Activated T-cell treated with anti-CD3 and anti-CD28 coated beads for 4 hours (primary cell): ENCODE results near the gene PCBP3.
"Not testable (repeated sequence)": the region's sequence is repeated elsewhere in the genome, so short reads cannot be mapped to it uniquely, and the experiment has no call there.

Experiments used
- DNase-seq: peaks from one replicate; pipeline ENCODE4 v3.0.0-alpha.2; 2020

Gene PCBP3

GRCh38 chr21:45613881-45614280 is 29.6 kb upstream of the PCBP3 start:
- no peak for DNase-seq

DNA sequence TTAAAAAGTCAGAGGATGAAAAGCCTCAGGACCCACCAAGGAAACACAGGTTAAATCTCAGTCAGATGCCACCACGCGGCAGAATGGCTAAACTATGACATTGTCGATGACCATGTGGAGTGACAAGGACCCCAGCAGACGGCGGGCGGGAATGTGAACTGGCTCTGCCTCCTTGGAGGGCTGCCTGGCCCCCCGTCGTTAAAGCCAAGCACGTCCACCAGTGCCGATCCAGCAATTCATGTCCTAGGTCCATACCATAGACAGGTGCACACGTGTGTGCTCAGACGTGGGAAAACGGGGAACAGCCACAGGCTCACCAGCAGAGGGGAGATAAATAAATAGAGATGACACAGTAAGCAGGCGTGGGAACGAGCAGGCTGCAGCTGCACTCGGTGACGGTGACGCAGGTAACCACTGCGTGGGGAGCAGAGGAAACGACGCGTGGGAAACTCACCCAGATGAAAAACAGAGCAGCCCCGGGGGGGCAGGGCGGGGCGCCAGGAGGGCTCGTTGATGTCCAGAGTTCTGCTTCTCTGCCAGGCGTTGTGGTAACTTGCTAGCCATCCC is 28.3 kb upstream of the PCBP3 start:
- DNase-seq, result peak; percentile 86

- no peak for DNase-seq
Measured at GRCh38 chr21:45617021-45617921, 26.3 kb upstream of the PCBP3 start.

DNA sequence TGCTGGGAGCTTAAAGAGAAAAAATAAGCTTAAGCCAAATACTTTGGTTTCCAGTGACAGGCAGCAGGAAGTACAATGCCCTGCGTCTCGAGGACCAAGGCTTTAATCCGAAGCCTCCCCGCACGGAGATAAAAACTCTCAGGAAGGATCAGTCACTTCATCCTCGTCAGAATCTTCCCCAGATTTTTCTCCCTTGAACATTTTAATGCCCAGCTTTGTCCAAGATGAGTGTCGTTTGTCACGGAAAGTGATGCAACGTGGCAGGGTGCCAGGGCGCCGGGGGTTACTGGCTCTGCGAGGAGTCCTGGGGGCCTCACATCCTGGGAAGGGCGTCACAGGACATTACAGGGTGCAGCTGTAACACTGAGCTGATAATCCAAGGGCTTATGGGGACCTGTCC is 25.2 kb upstream of the PCBP3 start:
- no peak for DNase-seq

GRCh38 chr21:45618846-45619485 is 24.6 kb upstream of the PCBP3 start:
- no peak for DNase-seq

- no peak for DNase-seq
Measured at GRCh38 chr21:45620201-45620923, 23.2 kb upstream of the PCBP3 start.

- DNase-seq, result not testable (repeated sequence)
Measured at GRCh38 chr21:45621435-45622331, 21.8 kb upstream of the PCBP3 start.

DNA sequence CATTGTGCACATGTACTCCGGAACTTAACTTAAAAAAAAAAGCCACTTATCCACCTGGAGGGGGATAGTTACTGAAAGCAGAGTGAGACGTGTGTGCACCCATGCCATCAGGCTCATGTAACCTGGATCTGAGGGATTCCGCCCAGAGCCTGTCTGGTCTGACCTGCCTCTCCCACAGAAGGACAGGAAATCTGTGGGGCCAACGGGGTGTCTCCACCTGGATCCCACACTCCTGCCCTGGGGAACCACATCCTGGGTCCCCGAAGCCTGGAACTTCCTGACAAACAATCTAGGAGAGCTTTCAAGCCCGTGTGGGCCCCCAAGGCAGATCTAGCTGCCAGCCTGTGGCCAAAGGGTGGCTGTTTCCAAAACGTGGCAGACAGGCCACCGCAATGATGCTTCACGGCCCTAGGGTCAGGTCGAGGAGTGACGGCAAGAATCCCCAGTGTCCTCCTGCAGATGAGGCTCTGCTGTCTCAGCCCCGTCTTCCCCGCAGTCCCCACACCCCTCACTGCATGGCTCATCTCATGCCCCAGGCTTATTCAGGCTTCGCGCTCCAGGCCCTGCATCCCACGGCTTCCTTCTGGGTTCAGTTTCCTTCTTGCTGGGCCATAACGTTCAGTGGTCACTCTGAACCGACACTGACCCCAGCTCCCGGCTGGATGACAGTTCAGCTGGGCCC is 21.0 kb upstream of the PCBP3 start:
- no peak for DNase-seq

- no peak for DNase-seq
Measured at GRCh38 chr21:45623436-45623835, 20.1 kb upstream of the PCBP3 start.

- DNase-seq, result not testable (repeated sequence)
Measured at GRCh38 chr21:45626127-45626526, 17.4 kb upstream of the PCBP3 start.

DNA sequence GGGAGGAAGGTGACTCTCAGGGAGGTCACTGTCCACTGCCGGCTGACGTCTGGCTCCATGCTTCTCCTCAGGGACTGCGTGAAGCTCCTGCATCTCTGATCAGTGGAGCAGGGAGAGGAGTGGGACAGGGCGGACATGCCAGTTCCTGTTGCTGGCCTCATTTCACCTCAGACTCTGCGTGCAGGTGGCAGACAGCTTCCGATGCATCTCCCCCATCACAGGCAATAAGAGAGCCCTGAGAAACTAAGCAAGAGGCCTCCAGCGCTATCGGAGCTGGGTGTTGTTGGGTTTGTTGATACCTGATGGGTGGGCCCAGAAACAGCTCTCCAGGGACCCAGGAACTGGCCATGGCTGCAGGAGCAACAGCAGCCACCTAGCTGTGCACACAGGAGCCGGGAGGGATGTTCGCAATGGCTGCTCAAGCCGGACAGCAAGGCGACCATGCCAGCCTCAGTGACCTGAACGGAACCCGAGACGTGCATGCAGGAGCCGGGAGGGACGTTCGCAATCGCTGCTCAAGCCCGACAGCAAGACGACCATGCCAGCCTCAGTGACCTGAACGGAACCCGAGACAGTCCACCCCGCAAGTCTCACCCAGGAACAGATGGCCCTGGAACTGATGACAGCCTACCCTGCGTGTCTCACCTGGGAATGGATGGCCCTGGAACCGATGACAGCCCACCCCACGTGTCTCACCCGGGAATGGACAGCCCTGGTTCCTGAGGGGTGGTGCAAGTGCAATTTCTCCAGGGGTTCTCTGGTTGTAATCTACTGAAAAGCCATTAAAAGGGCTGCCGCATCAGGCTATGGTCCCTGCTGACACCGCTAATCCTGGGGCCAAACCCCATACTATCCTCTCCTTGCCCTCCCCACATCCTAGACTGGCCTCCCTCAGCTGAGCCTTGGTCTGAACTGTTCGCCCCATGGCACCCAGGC is 14.2 kb upstream of the PCBP3 start:
- DNase-seq, result no peak

DNA sequence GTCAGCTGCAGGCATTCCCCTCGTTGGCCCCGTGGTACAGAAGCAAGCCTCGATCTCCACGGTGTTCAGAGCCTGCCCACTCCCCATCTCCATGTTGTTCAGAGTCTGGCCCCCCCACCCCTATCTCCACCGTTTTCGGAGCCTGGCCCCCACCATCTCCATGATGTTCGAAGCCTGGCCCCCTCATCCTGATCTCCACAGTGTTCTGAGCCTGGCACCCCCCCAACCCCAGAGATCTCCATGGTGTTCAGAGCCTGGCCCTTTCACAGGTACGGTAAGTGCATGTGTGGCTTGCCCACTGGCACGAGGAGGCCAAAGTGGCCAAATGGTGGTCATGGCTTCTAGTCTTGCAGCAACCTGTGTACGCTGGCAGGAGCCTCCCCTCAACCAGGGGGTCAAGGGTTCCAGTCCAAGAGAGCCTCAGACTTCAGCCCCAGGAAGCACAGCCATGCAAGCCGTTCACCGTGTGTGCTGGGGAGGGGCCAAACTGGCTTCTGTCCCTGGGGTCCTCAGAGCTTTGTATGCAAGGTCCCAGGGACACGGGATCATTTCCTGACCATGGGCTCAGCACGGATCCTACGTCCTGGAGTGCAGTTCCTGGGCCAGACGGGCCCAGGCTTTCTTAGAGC is 13.3 kb upstream of the PCBP3 start:
- DNase-seq, result no peak

GRCh38 chr21:45630876-45631275 is 12.6 kb upstream of the PCBP3 start:
- DNase-seq, result no peak

- no peak for DNase-seq
Measured at GRCh38 chr21:45631540-45631939, 12.0 kb upstream of the PCBP3 start.

- no peak for DNase-seq
Measured at GRCh38 chr21:45632160-45632559, 11.4 kb upstream of the PCBP3 start.

GRCh38 chr21:45632637-45633251 is 10.8 kb upstream of the PCBP3 start:
- DNase-seq, result no peak

- DNase-seq, result no peak
Measured at GRCh38 chr21:45634511-45635183, 8.9 kb upstream of the PCBP3 start.

GRCh38 chr21:45635271-45636151 is 8.0 kb upstream of the PCBP3 start:
- no peak for DNase-seq
